ENCODE measurements around the gene BIN1.

GRCh38 chr2:127043367-127044164 lies 63.4 kb downstream of the BIN1 start:
- TF ChIP-seq CTCF (conservative IDR thresholded peaks at IDR 0.05; ENCODE audit: low read depth, low read length) = no peak
- no peak for TF ChIP-seq EZH2 (IDR thresholded peaks at IDR 0.05; ENCODE audit: low read length, unreplicated experiment)
- no peak for TF ChIP-seq EZH2phosphoT487 (IDR thresholded peaks at IDR 0.05; ENCODE audit: borderline replicate concordance, low read length)
